Fibroblast of lung (primary cell): ENCODE data around the gene DMRTC2. TPM values are rescaled to one million over a fixed set of nuclear protein-coding genes. Genes with fewer than 3 reads are reported as not detected.

ENCODE experiments used
- DNase-seq, 2 donors: peaks; one replicate each; pipeline versions ENCODE4 v3.0.0 to v3.0.0-alpha.2; 2010; ENCODE audit warnings: low read depth in 2 of 2
- H2AFZ ChIP-seq: 2 replicates; pipeline ENCODE4 v1.5.1; 2012; ENCODE audit warnings: low read length, control low read depth, inconsistent platforms
- H3K27ac ChIP-seq: 2 replicates; pipeline ENCODE4 v1.5.1; 2011; ENCODE audit warnings: low read length, control low read depth; ENCODE audit not compliant: insufficient read depth
- H3K27me3 ChIP-seq: 2 replicates; pipeline ENCODE4 v1.5.1; 2011; ENCODE audit warnings: mild to moderate bottlenecking, low read length; ENCODE audit not compliant: control insufficient read depth, insufficient read depth
- H3K36me3 ChIP-seq: 2 replicates; pipeline ENCODE4 v1.5.1; 2011; ENCODE audit warnings: low read length; ENCODE audit not compliant: control insufficient read depth, insufficient read depth
- H3K4me1 ChIP-seq: 2 replicates; pipeline ENCODE4 v1.5.1; 2011; ENCODE audit warnings: low read length; ENCODE audit not compliant: control insufficient read depth, insufficient read depth; ENCODE audit errors: extremely low read depth
- H3K4me2 ChIP-seq: 2 replicates; pipeline ENCODE4 v1.5.1; 2011; ENCODE audit warnings: low read length, control low read depth; ENCODE audit not compliant: insufficient read depth; ENCODE audit errors: extremely low read depth
- H3K4me3 ChIP-seq, 4 experiments: fragments of 200-600 bp in 1 of 4; sonication (generic) in 1 of 4; replicated peaks in 1 of 4; 2 replicates each; pipeline ENCODE4 v1.5.1; 2011 to 2016; ENCODE audit warnings: low read length in 4 of 4, low read depth in 3 of 4, mild to moderate bottlenecking in 3 of 4, control low read depth in 2 of 4, inconsistent platforms in 1 of 4, mixed read lengths in 1 of 4; ENCODE audit not compliant: insufficient read depth in 1 of 4; ENCODE audit errors: control extremely low read depth in 1 of 4
- H3K79me2 ChIP-seq: 2 replicates; pipeline ENCODE4 v1.5.1; 2012; ENCODE audit warnings: mild to moderate bottlenecking, low read length, inconsistent platforms; ENCODE audit not compliant: control insufficient read depth, insufficient read depth
- H3K9ac ChIP-seq: 2 replicates; pipeline ENCODE4 v1.5.1; 2011; ENCODE audit warnings: mild to moderate bottlenecking, low read length, control low read depth; ENCODE audit not compliant: insufficient read depth
- H3K9me3 ChIP-seq: 2 replicates; pipeline ENCODE4 v1.5.1; 2012; ENCODE audit warnings: low read depth, low read length; ENCODE audit not compliant: control insufficient read depth, insufficient read depth
- H4K20me1 ChIP-seq: 2 replicates; pipeline ENCODE4 v1.5.1; 2011; ENCODE audit warnings: low read length; ENCODE audit not compliant: control insufficient read depth, insufficient read depth; ENCODE audit errors: extremely low read depth
- EZH2 ChIP-seq: IDR thresholded peaks from 2 replicates; pipeline ENCODE4 v1.5.1; 2012; ENCODE audit warnings: low read length, control low read depth, mild to moderate bottlenecking; ENCODE audit errors: missing control alignments
- polyA plus RNA-seq, 2 donors: library from polyadenylated mRNA; depleted of rRNA in 1 of 2; stranded (reverse) in 1 of 2; unstranded in 1 of 2; fragments of >200 nt; gene quantifications; 2 replicates each; pipeline ENCODE4 v1.2.1, GENCODE V29; 2011 to 2012; ENCODE audit warnings: missing spikeins in 1 of 2
- total RNA-seq: library from RNA; depleted of rRNA; stranded (reverse); fragments of >200 nt; gene quantifications from 2 replicates; pipeline ENCODE4 v1.2.1, GENCODE V29; 2014
- TF ChIP-seq, protein P1 (sequence below), 2 donors: IDR thresholded peaks in 1 of 2; conservative IDR thresholded peaks in 1 of 2; 1 replicate in 1 of 2; 2 replicates in 1 of 2; pipeline ENCODE4 v1.5.1; 2011 to 2012; ENCODE audit warnings: low read length in 2 of 2, control low read depth in 1 of 2, inconsistent platforms in 1 of 2, low read depth in 1 of 2, mild to moderate bottlenecking in 1 of 2

Gene DMRTC2
- total and polyA plus RNA-seq, 2 donors (not counting 1 experiment from before 2014, with no cell fraction given) = not detected

DNA sequence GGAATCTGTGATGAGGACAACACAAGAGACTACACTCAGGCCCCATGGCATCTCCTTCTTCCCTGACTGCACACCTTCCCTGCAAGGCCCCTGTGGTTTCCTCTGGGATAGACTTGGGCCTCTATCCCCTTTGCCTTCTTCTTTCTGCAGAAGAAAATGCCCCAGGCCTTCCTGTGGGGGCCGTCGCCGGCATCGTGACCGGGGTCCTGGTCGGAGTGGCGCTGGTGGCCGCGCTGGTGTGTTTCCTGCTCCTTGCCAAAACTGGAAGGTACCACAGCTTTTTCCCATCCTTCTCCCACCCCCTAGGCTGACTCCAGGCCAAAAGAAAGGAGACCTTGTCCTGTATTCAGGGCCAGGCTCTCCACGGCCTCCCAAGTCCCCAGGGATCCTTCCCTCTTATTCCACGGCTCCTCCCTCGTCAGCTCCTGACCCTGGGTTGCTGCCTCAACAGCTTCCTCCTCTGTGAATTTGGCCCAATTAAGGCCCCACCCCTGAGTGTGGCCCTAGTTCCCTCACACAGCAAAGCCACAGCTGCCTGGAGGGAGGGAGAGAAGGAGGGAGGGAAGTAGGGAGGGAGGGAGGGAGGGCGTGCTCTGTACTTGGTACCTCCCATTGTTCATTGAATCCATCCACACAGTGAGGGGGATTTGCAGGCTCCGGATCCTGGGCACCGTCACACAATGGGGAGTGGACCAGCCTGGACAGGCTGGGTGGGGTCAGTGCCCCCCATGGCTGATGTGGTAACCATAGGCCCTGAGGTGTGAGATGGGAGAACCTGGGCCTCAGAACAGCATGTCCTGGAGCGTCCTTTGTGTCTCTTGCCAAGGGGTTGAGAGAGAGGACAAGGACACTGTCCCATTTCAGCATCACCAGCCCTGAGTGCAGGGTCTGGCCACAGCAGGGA, 35.9 kb upstream of the DMRTC2 start:
- Histone ChIP-seq H2AFZ (no peak overlapping the region), H3K4me2 (no peak overlapping the region), H3K27me3 (no peaks in the 10 kb centered on the region), H4K20me1 (no peaks in the 10 kb centered on the region), H3K79me2 (no peaks in the 10 kb centered on the region), H3K4me1 (no peaks in the 10 kb centered on the region), H3K4me3 (no peak overlapping the region), H3K27ac (no peak overlapping the region), H3K36me3 (no peaks in the 10 kb centered on the region), H3K9me3 (no peaks in the 10 kb centered on the region), H3K9ac (no peak overlapping the region)
- DNase-seq = no peak
- TF ChIP-seq, protein P1, sequence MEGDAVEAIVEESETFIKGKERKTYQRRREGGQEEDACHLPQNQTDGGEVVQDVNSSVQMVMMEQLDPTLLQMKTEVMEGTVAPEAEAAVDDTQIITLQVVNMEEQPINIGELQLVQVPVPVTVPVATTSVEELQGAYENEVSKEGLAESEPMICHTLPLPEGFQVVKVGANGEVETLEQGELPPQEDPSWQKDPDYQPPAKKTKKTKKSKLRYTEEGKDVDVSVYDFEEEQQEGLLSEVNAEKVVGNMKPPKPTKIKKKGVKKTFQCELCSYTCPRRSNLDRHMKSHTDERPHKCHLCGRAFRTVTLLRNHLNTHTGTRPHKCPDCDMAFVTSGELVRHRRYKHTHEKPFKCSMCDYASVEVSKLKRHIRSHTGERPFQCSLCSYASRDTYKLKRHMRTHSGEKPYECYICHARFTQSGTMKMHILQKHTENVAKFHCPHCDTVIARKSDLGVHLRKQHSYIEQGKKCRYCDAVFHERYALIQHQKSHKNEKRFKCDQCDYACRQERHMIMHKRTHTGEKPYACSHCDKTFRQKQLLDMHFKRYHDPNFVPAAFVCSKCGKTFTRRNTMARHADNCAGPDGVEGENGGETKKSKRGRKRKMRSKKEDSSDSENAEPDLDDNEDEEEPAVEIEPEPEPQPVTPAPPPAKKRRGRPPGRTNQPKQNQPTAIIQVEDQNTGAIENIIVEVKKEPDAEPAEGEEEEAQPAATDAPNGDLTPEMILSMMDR (conservative IDR thresholded peaks at IDR 0.05 in 1 of 2, IDR thresholded peaks at IDR 0.05 in 1 of 2; ENCODE audit: low read depth in 1 of 2, low read length in 2 of 2) = no peak
- no peak for TF ChIP-seq EZH2

DNA sequence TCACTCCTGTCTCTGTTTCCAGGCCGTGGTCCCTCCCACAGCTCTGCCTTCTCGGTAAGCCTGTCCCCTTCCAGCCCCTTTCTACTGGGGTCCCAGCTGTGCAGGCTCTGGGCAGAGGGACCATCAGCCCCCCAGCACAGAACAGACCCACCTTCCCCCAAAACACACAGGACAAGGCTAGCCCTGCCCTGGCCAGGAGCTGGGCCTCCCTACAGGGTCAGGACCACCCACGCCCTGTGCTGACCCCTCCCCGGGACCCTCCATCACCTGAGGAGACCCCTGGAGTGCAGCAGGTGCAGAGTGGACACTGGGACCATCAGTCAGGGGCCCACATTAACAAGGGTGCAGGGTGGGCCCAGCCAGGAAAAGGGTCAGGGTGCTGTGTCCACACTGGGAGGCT, 34.5 kb upstream of the DMRTC2 start:
- Histone ChIP-seq H3K4me1 (no peaks in the 10 kb centered on the region), H3K36me3 (no peaks in the 10 kb centered on the region), H3K4me3 (no peak overlapping the region), H3K4me2 (no peak overlapping the region), H3K9me3 (no peaks in the 10 kb centered on the region), H3K27me3 (no peaks in the 10 kb centered on the region), H3K27ac (no peak overlapping the region), H4K20me1 (no peaks in the 10 kb centered on the region), H2AFZ (no peak overlapping the region), H3K79me2 (no peaks in the 10 kb centered on the region), H3K9ac (no peak overlapping the region)
- TF ChIP-seq, protein P1 (conservative IDR thresholded peaks at IDR 0.05 in 1 of 2, IDR thresholded peaks at IDR 0.05 in 1 of 2; ENCODE audit: low read depth in 1 of 2, low read length in 2 of 2) = no peak
- no peak for TF ChIP-seq EZH2
- DNase-seq = no peak

DNA sequence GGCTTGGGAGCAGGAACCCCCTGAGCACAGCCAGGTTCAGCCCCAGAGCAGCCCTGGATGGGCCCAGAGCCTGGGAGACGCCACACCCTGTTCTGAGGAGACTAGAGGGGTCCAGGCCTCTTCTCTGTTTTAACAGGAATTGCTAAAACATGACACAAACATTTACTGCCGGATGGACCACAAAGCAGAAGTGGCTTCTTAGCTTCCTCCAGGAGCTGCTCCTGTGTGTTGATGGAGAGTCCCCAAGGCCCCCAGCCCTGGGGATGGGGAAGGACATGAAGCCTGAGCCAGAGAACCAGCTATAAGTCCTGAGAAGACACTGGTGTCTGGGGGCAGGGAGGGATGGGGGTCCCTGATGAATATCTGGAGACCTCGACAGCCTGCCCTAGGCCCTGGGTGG, 33.8 kb upstream of the DMRTC2 start:
- Histone ChIP-seq H3K79me2 (no peaks in the 10 kb centered on the region), H3K27me3 (no peaks in the 10 kb centered on the region), H3K36me3 (no peaks in the 10 kb centered on the region), H3K9me3 (no peaks in the 10 kb centered on the region), H3K4me2 (no peak overlapping the region), H3K4me1 (no peaks in the 10 kb centered on the region), H3K4me3 (no peak overlapping the region), H3K9ac (no peak overlapping the region), H3K27ac (no peak overlapping the region), H2AFZ (no peak overlapping the region), H4K20me1 (no peaks in the 10 kb centered on the region)
- TF ChIP-seq, protein P1 (conservative IDR thresholded peaks at IDR 0.05 in 1 of 2, IDR thresholded peaks at IDR 0.05 in 1 of 2; ENCODE audit: low read depth in 1 of 2, low read length in 2 of 2) = no peak
- no peak for DNase-seq
